Skeletal muscle tissue (tissue), 4 donors: ENCODE data around the gene SLC6A19. TPM values are rescaled to one million over a fixed set of nuclear protein-coding genes. Genes with fewer than 3 reads are reported as not detected.
"Not testable (repeated sequence)": the region's sequence is repeated elsewhere in the genome, so short reads cannot be mapped to it uniquely, and the experiment has no call there.

Source experiments
- H3K27ac ChIP-seq: one replicate; pipeline ENCODE4 v1.7.0; 2013; ENCODE audit warnings: mild to moderate bottlenecking, low read depth, low read length, inconsistent platforms
- H3K27me3 ChIP-seq, 3 donors: one replicate each; pipeline ENCODE4 v1.7.0; 2013; ENCODE audit warnings: low read length in 3 of 3; ENCODE audit not compliant: control insufficient read depth in 3 of 3, insufficient read depth in 3 of 3
- H3K36me3 ChIP-seq, 3 donors: one replicate each; pipeline ENCODE4 v1.7.0; 2013; ENCODE audit warnings: low read length in 3 of 3; ENCODE audit not compliant: control insufficient read depth in 3 of 3, insufficient read depth in 3 of 3
- H3K4me1 ChIP-seq, 3 donors: one replicate each; pipeline ENCODE4 v1.7.0; 2013; ENCODE audit warnings: low read length in 3 of 3, mild to moderate bottlenecking in 3 of 3; ENCODE audit not compliant: control insufficient read depth in 3 of 3, insufficient read depth in 3 of 3
- H3K4me3 ChIP-seq, 3 donors: one replicate each; pipeline ENCODE4 v1.7.0; 2013; ENCODE audit warnings: low read length in 3 of 3
- H3K9ac ChIP-seq, 3 donors: one replicate each; pipeline ENCODE4 v1.7.0; 2013; ENCODE audit warnings: low read length in 3 of 3, mild to moderate bottlenecking in 3 of 3, moderate library complexity in 2 of 3, low read depth in 1 of 3
- H3K9me3 ChIP-seq, 3 donors: one replicate each; pipeline ENCODE4 v1.7.0; 2013; ENCODE audit warnings: low read length in 3 of 3; ENCODE audit not compliant: control insufficient read depth in 3 of 3
- total RNA-seq: library from RNA; depleted of rRNA; stranded (reverse); fragments of >200 nt; gene quantifications from one replicate; pipeline ENCODE4 v1.2.3, GENCODE V29; 2014
- donor health status: Osteomylitis.

SLC6A19 gene
- total RNA-seq, 1 donor from 2014 or later, result under 0.01 TPM

- H3K4me3 ChIP-seq, H3K9me3 ChIP-seq, H3K36me3 ChIP-seq, H3K27me3 ChIP-seq, H3K4me1 ChIP-seq, H3K9ac ChIP-seq, H3K27ac ChIP-seq: not testable (repeated sequence)
Observed at GRCh38 chr5:1267464-1267863, 66.1 kb downstream of the SLC6A19 start.

- no peak overlapping the region for H3K4me3 ChIP-seq
- peaks cover 0 to 3% (median 0%) of the 10 kb centered on the region in 3 donors for H3K9me3 ChIP-seq
- H3K4me1 ChIP-seq, result no peaks in the 10 kb centered on the region
- no peaks in the 10 kb centered on the region for H3K36me3 ChIP-seq
- H3K9ac ChIP-seq, result no peak overlapping the region
- H3K27ac ChIP-seq, result no peak overlapping the region
- peaks cover 0 to 8% (median 0%) of the 10 kb centered on the region in 3 donors for H3K27me3 ChIP-seq
Observed at GRCh38 chr5:1268056-1268455, 66.7 kb downstream of the SLC6A19 start.

- peaks cover 0 to 3% (median 0%) of the 10 kb centered on the region in 3 donors for H3K9me3 ChIP-seq
- peaks cover 0 to 8% (median 0%) of the 10 kb centered on the region in 3 donors for H3K27me3 ChIP-seq
- no peak overlapping the region for H3K27ac ChIP-seq
- no peak overlapping the region for H3K9ac ChIP-seq
- no peaks in the 10 kb centered on the region for H3K4me1 ChIP-seq
- no peak overlapping the region for H3K4me3 ChIP-seq
- H3K36me3 ChIP-seq, result no peaks in the 10 kb centered on the region
Observed at GRCh38 chr5:1268666-1269065, 67.3 kb downstream of the SLC6A19 start.

- Histone ChIP-seq H3K4me1 (no peaks in the 10 kb centered on the region), H3K27ac (no peak overlapping the region), H3K36me3 (no peaks in the 10 kb centered on the region), H3K9ac (no peak overlapping the region), H3K27me3 (peaks cover 0 to 16% (median 0%) of the 10 kb centered on the region in 3 donors), H3K9me3 (peaks cover 0 to 6% (median 0%) of the 10 kb centered on the region in 3 donors), H3K4me3 (no peak overlapping the region)
Observed at GRCh38 chr5:1270426-1270825, 69.0 kb downstream of the SLC6A19 start.

GRCh38 chr5:1270933-1271914, 69.8 kb downstream of the SLC6A19 start:
- no peak overlapping the region for H3K4me3 ChIP-seq
- H3K27ac ChIP-seq, result no peak overlapping the region
- H3K36me3 ChIP-seq, result no peaks in the 10 kb centered on the region
- no peak overlapping the region for H3K9ac ChIP-seq
- peaks cover 0 to 16% (median 0%) of the 10 kb centered on the region in 3 donors for H3K27me3 ChIP-seq
- H3K9me3 ChIP-seq, result peaks cover 0 to 6% (median 0%) of the 10 kb centered on the region in 3 donors
- no peaks in the 10 kb centered on the region for H3K4me1 ChIP-seq

- no peaks in the 10 kb centered on the region for H3K36me3 ChIP-seq
- H3K4me1 ChIP-seq, result no peaks in the 10 kb centered on the region
- no peak overlapping the region for H3K27ac ChIP-seq
- no peak overlapping the region for H3K9ac ChIP-seq
- H3K9me3 ChIP-seq, result peaks cover 0 to 6% (median 0%) of the 10 kb centered on the region in 3 donors
- H3K27me3 ChIP-seq, result peaks cover 0 to 16% (median 0%) of the 10 kb centered on the region in 3 donors
- no peak overlapping the region for H3K4me3 ChIP-seq
Observed at GRCh38 chr5:1272201-1272600, 70.8 kb downstream of the SLC6A19 start.

- peaks cover 0 to 8% (median 8%) of the 10 kb centered on the region in 3 donors for H3K9me3 ChIP-seq
- H3K9ac ChIP-seq, result no peak overlapping the region
- no peaks in the 10 kb centered on the region for H3K4me1 ChIP-seq
- H3K27ac ChIP-seq, result no peak overlapping the region
- no peak overlapping the region for H3K4me3 ChIP-seq
- peaks cover 0 to 8% (median 0%) of the 10 kb centered on the region in 3 donors for H3K27me3 ChIP-seq
- H3K36me3 ChIP-seq, result no peaks in the 10 kb centered on the region
Observed at GRCh38 chr5:1273745-1274144, 72.3 kb downstream of the SLC6A19 start.

GRCh38 chr5:1274471-1274870, 73.1 kb downstream of the SLC6A19 start:
- Histone ChIP-seq H3K4me1 (no peaks in the 10 kb centered on the region), H3K9ac (no peak overlapping the region), H3K27me3 (peaks cover 0 to 8% (median 0%) of the 10 kb centered on the region in 3 donors)

More at GRCh38 chr5:1274471-1274870, 73.1 kb downstream of the SLC6A19 start:
- Histone ChIP-seq H3K36me3 (no peaks in the 10 kb centered on the region), H3K27ac (no peak overlapping the region), H3K4me3 (no peak overlapping the region), H3K9me3 (peaks cover 0 to 8% (median 8%) of the 10 kb centered on the region in 3 donors)
